DMS 273 (cell line): Measurements from ENCODE around the gene CHRNA3.
A peak's percentile ranks its signal among the peaks of the same experiment; 100 is the strongest.

ENCODE experiments used
- DNase-seq: peaks from one replicate; lab custom pipeline; 2025; ENCODE audit not compliant: unreplicated experiment; lab: John Stamatoyannopoulos, UW

Gene CHRNA3

DNA sequence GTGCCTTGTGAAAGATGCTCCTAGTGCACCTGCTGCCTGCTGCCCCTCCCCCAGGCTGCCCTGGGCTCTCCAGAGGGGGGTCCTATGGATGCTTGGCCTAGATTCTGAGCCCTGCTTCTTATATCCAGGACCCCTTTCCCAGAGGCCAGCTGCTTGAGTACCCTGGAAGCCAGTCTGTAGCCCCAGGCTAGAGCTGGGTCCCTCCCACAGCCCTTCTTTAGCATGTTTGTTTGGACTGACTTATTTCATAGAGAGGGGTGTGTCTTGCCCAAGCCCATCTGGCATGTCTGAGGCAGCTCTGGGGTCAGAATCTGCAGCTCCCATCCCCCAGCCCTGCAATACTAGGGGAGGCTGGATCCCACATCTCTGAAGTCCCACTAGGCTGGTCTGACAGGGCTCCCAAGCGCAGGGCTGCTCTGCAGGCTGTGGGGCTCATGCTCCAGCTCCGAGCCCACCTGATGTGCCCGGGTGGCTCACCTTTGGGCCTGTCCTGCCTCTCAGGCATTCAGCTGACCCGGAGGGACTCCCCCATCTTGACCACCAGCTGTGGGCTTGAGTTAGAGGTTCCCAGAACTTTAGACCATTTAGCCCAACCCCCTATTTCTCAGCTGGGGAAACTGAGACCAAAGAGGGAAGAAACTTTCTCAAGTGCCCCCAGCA lies 17.1 kb upstream of the CHRNA3 start:
- peak; percentile 69 for DNase-seq

DNA sequence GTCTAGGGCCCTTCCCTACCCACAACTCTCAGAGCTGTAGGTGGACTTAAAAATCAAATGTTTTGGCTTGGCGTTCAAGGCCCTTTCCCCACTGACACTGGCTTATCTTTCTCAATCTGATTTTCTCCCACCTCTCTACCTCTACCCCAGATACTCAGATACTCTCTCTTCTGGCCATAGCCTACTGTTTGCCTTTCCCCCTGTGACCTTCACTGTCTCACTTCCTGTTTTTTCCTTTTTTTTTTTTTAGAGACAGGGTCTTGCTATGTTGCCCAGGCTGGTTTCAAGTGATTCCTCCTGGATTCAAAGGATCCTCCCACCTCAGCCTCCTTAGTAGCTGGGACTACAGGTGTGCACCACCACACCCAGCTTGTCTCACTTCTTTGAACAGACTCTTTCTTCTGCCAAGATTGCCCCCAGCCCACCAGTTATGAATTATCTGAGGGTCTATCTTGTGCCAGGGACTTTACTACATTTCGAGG lies 15.6 kb upstream of the CHRNA3 start:
- DNase-seq = no peak

DNA sequence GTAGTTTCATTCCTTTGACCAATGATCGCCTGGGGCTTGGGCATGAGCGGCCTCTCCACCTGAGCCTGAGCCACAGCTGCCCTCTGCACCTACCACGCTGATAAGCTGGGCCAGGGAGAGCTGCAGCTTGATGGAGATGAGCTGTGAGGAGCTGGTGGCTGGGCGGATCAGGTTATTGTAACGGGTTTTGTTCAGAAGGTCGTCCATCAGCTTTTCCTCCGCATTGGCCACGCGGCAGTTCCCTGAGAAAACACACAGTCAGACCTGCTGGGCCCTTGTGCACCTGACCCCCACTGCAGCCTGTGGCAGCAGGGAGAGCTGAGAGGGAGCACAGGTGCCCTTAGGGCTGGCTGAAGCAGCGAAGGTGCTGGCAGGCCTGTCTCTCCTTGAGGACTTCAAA lies 14.6 kb upstream of the CHRNA3 start:
- no peak for DNase-seq

DNA sequence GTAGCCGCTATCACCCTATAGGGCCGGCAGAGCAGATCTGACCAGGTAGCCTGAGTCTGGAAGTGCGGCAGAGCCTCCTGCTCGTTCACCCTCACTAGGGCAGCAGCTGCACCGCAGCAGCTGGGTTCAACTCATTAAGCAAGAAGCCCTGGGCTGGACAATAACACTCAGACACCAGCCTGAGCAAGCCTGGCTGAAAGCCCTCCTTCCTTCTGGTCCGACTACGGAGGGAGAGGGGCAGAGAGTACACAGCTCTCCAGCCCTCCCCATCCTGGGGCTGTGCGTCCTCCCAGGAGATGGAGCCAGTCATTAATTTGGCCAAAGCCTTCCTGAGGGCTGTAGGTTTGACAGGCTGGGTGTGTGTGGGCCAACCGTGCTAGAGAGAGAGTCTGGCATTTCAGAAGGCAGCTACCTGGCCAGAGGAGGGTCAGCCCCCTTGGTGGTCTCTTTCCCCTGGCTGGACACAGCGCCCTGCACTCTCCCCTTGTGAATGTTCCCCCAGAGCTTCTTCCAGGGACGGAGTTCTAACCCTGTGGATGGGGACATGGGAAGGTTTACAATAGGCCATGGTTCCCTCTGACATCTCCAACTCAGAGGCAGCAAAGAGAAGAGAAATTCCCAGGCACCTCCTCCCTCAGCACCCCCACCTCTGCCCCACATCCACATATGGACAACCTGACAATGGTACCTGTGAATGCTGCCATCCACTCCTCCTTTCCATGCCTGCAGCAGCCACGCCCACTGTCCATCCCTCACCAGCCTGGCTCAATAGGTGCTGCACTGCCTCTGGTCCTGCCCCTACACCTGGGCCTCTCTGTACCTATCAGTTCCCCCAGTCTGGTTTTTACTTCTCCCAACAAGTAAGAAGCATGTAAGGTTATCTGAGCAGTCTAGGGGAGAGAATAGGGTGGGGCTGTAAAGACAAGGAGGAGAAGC lies 13.7 kb upstream of the CHRNA3 start:
- peak; percentile 13 for DNase-seq

DNA sequence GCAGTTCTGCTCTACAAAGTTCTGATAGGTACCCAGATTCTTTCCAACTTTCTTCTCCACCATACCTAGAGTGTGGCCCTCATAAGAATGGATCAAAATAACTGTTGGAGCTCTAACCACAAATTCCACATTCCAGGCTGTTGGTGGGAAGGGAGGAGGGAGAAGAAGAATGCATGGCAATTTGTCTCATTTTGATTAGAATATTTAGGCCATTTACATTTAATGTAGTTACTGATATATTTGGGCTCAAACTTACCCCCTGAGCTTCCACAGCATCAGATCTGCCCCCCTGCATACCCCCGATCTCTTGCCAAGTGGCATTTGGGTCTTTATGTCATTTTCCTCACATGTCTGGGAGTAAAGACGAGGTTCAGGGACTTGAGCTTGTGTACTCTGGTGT lies 12.6 kb upstream of the CHRNA3 start:
- no peak for DNase-seq

DNA sequence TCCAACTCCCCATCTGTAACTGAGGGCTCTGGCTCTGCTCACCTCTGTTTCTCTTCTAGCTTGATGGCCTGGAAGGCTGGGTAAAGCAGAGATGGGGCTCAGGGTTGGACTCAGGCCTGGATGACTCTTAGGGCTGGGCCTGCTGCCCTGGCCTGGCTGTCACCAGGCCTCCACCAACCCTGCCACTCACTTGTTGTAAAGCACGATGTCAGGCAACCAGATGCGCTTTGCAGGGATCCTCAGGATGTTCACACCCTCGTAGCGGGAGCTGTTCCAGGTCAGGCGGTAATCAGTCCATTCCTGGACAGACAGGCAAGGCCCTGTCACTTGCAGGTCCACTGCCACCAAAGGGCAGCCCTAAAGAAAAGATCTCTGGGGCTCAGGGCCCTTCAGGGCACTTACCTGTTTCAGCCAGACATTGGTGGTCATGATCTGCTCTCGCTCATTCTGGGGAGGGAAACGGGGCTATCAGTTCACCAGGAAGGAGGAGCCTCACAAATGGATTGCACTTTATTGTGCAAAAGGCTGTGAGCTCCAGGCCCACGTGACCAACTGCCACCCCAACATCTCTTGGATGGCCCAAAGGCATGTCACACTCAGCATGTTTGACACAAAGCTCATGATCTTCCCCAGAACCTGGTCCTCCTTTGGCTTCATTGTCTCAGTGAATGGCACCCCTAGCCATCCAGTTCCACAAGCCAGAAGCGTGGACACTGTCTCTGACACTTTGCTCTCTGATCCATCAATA lies 10.3 kb upstream of the CHRNA3 start:
- DNase-seq = no peak

DNA sequence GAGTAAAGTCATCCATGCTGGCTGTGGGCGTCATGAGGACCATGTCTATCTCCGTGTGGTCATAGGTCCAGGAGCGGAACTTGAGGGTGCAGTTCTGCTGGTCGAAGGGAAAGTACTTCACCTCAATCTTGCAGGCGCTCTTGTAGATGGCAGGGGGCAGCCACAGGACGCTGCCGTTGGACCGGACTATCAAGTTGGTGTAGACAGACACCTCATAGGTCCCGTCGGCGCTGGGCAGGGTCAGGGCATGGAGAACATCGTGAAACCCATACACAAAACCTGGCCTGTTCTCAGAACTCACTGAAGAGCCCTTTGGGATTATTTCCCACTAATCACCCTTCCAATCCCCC lies 8.9 kb upstream of the CHRNA3 start:
- DNase-seq = no peak

DNA sequence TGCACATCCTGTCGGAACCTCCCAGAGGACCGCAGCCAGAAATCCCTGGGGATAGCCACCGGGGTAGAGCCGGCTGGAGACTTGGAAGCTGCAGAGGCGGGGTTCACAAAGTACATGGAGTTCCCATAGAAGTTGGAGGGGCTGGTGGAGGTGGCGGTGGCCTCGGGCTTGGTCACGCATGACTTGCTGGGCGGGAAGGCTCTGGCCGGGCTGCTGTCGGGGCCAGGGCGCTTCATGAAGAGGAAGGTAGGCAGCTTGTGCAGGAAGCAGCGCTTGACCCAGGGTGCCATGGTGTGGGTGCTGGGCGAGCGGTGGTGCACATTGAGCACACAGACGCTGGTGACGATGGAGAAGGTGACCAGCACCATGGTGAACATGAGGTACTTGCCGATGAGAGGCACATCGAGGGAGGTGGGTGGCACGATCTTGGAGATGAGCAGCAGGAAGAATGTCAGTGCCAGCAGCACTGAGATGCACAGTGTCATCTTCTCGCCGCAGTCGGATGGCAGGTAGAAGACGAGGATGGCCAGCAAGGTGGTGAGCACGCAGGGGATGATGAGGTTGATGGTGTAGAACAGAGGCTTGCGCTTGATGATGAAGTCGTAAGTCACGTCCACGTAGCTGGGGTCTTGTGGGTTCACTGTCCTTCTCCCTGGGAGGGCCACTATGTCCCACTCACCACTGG lies 8.4 kb upstream of the CHRNA3 start:
- DNase-seq = no peak

DNA sequence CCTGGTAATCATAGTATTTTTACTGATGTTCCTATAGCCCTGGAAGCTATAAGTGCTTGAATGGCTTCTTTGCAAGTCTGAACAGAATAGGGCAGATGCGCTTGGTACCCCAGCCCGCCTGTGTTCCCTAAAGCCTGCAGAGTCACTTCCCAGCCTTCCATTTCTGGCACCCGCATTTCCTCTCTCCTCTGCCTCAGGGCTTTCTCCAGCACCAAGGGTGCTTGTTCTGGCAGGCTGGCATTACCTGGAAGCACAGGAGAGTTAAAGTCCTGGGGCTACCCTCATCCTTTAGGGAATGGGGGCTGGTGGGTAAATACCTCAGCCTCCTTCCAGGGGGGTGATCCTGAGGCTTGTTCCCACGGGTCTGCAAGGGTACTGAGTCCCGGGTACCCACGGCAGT lies 7.4 kb upstream of the CHRNA3 start:
- DNase-seq = no peak

DNA sequence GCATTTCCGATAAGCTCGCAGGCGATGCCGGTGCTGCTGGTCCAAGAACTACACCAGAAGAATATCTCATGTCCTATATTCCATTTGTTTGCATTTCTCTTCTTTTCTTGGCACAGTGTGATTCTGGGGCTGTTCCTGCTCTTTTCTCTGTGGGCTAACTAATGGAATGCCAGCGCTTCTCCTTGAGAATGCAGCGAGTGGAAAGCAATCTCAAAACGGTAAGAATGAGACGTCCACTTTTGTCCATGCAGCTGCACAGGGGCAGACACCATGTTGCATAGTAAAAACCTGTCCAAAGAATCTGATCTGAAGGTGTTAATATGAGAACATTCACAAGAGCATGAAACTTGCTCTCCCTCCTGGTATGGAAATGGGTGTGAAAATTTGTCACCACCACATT lies 6.6 kb upstream of the CHRNA3 start:
- DNase-seq = no peak

DNA sequence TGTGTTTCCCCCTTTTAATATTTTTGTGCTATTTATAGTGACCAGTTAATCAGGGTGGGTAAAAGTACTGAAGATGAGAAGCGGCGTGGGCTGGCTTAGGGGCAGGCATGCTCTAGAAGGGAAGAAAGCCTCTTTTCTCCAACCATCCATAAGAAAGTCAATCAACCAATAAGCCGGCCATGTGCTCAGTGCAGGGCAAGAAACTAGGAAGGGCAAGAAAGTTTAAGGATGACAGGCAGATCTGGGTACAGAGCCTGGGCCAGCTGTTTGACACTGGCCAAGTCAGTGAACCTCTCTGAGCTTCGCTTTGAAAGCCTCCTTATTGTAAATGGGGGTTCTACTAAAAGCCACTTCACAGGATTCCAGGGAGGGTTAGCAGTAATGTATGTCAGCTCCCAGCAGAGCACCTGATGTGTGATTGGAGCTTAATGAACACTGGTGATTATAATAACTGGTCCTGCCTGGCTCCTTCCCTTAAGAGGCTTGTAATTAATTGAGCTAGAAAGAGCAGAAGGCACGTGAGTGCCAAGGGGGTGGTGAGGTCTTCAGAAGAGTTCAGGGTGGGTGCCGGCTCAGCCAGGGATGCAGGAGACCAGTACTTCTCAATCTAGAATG lies 5.7 kb upstream of the CHRNA3 start:
- no peak for DNase-seq

DNA sequence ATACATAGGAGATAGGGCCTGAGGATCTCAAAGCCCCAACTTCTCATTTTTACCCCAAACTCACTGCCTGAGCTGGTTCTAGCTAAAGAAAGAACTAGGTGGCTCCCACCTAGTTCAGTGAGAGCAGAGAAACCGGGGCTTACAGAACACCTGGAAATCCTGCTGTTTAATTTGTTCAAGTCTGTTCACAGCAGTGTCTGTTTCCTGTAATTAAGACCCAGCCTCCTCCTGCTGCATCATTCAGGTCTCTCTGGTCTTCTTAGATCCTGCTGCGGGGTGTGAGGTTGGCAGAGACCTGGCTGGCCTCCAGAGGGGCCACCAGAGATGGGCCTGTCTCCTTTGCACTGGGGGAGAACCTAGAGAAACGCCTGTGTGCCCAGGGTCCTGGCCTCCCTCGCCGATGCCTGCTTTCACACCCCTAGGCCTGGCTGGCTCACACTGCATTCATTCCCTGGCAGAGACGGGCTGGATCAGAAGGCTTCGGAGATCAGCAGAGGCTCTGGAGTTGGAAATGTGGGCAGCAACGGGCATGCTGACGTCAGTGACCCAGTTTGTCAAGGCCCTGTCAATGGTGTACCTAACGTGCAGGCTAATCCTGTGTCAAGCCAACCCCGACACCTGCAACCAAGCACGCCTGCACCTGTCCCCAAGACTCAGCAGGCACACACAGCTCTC lies 4.9 kb upstream of the CHRNA3 start:
- no peak for DNase-seq

DNA sequence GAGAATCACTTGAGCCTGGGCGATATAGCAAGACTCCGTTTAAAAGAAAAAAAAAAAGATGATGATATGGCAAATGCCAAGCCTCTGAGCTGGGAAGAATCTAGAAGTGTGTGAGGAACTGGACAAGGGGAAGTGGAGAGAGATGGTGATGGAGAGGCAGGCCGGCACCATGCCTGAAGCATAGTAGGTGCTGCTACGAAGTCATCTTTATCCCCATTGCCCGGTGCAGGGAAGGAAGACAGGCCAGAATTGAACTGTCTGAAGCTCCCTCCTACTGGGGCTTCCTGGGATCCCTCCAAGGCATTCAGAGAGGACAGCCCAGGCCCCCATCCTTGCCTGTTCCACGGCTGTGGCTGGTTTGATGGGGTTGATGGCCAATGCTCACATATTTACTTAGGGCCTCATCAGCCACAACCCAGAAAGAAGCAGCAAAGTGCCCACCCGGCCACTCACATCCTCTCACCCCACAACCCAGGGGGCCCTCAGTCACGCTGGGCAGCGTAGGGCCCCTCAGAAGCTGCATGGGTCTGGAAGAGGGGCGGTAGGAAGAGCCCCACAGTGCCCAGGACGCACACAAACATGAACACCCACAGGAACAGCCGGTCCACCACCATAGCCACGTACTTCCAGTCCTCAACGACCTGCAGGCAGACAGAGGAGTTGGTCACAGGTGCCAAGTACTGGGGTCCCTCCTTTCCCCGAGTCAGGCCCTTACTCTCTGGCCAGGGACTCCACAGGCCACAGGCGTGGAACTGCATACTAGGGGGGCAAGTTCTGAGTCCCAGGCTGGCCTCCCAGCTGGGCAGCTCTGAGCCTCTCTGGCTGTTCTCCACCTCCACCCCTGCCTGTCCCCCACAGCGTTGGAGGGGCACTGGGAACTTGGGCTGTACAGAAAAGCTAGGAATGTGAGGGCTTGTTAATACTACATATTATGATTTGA lies 4.1 kb upstream of the CHRNA3 start:
- no peak for DNase-seq

DNA sequence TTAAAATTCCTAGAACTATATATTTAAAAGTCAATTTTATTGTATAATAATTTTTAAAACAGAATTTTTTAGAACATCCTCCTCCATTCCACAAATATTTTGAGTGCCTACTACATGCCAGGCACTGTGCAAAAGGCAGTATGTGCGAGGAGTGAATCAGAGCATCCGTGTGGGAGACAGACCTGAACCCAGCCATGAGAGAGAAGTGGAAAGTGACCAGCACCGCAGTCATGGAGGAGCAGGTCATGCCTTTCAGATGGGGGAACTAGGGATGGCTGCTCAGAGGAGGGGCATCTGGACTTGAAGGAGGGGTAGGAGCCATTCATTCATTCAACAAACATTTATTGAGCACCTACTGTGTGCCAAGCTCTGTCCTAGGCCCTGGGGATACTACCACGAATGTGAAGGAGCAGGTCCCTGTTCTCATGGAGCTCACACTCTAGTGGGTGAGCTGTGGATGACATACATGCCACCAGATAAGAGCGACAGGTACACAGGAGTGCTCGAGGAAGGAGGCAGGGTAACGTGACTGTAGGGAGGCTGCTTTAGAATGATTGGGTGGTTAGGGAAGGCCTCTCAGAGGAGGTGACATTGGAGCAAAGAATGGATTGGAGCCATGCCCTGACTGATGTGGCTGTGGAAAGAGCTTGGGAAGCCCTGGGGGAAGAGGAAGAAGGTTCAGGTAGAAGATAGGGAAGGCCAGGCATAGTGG lies 3.1 kb upstream of the CHRNA3 start:
- no peak for DNase-seq

DNA sequence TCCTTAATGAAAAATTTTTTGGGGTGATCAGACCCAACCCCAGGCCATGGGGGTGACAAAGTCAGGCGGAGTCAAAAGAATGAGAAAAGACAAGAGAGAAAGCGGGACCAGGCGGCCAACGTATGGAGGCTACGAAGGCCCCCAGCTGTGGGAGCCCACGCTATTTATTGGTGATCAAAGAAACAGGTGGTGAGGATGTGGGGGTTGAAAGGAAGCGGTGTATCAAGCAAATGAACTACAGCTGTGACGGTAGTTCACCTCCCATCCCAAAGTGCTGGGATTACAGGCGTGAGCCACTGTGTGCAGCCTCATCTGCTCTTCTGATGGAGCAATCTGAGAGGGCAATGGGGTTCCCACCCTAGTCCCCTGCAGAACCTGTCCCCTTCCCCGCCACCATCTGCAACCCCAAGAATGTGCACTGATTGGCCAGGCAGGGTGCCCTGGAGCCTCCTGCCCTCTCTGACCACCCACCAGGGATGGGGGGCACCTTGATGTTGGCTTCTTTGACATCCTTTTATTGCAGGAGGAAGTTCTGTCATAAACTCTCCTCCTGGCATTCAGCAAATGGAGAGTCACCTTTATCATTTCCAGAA lies 1.1 kb upstream of the CHRNA3 start:
- DNase-seq = no peak

DNA sequence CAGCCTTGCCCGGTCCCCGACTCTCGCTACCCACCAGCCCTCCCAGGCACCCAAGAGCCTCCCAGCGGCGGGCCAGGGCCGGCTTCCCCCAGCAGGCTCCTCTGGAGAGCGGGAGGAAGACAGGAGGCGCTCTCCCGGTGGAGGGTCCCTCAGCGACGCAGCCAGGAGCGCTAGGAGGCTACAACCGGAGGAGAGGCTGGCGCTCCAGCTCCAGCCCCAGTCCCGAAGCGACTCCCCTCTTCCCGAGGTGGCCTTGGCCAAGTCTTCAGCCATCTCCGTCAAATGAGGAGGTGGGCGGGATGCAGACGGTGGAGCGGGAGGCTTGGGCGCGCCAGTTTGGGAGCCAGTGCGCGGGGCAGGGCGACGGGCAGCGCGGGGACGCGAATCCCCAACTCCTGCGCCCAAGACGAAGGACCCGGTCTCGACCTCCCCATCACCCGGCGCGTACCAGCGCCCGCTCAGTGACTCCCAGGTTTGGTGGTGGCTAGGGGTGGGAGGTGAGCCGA lies 722 bp downstream of the CHRNA3 start:
- DNase-seq = peak; percentile 74

DNA sequence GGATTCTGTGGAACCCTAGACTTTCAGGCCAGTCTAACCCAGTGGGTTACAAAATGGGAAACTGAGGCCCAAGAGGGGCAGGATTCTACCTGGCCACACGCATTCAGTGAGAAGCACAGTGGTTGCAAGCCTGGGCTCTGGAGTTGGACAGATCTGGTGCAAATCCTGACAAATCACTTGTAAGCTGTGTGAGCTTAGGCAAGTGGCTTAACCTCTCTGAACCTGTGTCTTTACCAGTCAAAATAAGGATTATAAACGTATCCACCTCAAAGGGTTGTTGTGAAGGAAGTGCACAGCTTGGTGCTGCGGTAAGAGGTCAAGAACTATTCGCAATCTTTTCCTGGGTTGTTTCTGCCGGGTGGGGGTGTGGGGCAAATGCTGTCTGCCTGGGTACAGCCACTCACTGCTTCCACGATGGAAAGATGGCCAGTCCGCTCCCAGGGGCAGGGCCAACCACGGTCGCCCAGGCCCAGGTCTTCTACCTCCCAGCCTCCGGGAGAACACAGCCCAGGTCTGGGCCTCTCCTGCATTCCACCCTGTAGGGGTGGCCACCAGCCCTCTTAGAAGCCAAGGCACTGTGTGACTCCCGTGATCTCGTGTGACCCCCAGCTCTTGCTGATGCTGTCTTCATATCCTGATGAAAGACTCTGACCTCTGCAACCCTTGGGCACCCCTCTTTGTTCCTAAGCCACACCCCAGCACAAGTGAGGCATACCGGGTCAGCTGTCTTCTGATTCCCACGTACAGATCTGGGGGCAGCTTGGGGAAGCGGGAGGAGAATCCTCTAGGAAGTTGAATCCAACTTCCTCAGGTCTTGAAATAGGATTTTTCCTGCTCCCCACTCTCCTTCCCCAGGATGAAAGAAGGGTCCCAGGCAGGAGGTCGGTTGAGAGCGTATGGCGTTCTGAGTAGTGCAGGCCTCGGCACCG lies 1.5 kb downstream of the CHRNA3 start:
- no peak for DNase-seq
